NB4 (cell line): ENCODE results near the gene ENTPD3.
"Not testable (repeated sequence)": the region's sequence is repeated elsewhere in the genome, so short reads cannot be mapped to it uniquely, and the experiment has no call there.

Experiments
- CTCF ChIP-seq: IDR thresholded peaks from one replicate; pipeline ENCODE4 v1.5.1; 2012; ENCODE audit warnings: low read depth, low read length
- MAX ChIP-seq: IDR thresholded peaks from 2 replicates; pipeline ENCODE4 v1.6.1; 2011; ENCODE audit warnings: low read depth, low read length
- MYC ChIP-seq: IDR thresholded peaks from 2 replicates; pipeline ENCODE4 v1.6.1; 2011; ENCODE audit warnings: low read depth, low read length
- POLR2A ChIP-seq: IDR thresholded peaks from 2 replicates; pipeline ENCODE4 v1.6.1; 2011; ENCODE audit warnings: mild to moderate bottlenecking; ENCODE audit not compliant: insufficient read length; ENCODE audit errors: extremely low read depth

- TF ChIP-seq CTCF, POLR2A, MYC, MAX: not testable (repeated sequence)
Observed at GRCh38 chr3:40462838-40463237, 75.9 kb downstream of the ENTPD3 start.
